ENCODE results near the gene SUSD4.

The SUSD4 gene

GRCh38 chr1:223176437-223176836, 187.5 kb downstream of the SUSD4 start:
- no peak for DNase-seq

- no peak for DNase-seq
Measured at GRCh38 chr1:223175633-223176032, 188.3 kb downstream of the SUSD4 start.

DNA sequence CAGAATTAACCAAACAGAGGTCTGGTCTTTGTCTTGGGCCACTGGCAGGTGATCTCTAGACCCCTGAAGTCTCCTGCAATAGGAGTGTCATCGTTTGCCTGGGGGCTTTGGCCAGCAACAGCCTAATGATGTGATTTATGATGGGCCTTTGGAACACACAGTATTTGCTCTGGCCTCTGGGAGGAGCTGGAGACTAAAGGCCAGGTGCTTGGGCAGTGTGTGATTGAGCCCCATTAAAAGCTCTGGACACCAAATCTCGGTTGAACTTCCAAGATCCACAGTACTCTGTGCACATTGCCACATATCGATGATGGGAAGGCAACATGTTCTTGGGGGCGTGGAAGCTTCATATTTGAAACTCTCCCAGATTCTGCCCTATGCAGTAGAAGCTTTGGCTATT, 188.9 kb downstream of the SUSD4 start:
- no peak for DNase-seq
